Prostate gland (tissue), 2 donors: ENCODE data around the gene PRKG1. TPM values are rescaled to one million over a fixed set of nuclear protein-coding genes. Genes with fewer than 3 reads are reported as not detected.

Experiments
- DNase-seq: peaks from one replicate; pipeline ENCODE4 v3.0.0-alpha.2; 2019; ENCODE audit warnings: low spot score
- H3K27ac ChIP-seq, 2 donors: fragments of 200-600 bp; sonication (generic); 2 replicates each; pipeline ENCODE4 v1.5.1; 2017 to 2019
- H3K27me3 ChIP-seq: fragments of 200-600 bp; sonication (generic); replicated peaks from 2 replicates; pipeline ENCODE4 v1.5.1; 2019; ENCODE audit not compliant: insufficient read depth
- H3K36me3 ChIP-seq, 2 donors: fragments of 200-600 bp; sonication (generic); 1 replicate in 1 of 2; 2 replicates in 1 of 2; pipeline versions ENCODE4 v1.5.1 to v1.8.1; 2017 to 2019
- H3K4me1 ChIP-seq: fragments of 200-600 bp; sonication (generic); replicated peaks from 2 replicates; pipeline ENCODE4 v1.5.1; 2019
- H3K4me3 ChIP-seq, 2 donors: fragments of 200-600 bp; sonication (generic); 2 replicates each; pipeline ENCODE4 v1.5.1; 2017 to 2019
- H3K9me3 ChIP-seq: fragments of 200-600 bp; sonication (generic); 2 replicates; pipeline ENCODE4 v1.5.1; 2017
- POLR2A ChIP-seq: fragments of 450-650 bp; IDR thresholded peaks from one replicate; pipeline ENCODE4 v1.6.1; 2016; ENCODE audit warnings: antibody characterized with exemption, mild to moderate bottlenecking
- POLR2AphosphoS5 ChIP-seq: sonication (generic); formaldehyde crosslinking; IDR thresholded peaks from one replicate; pipeline ENCODE4 v1.6.1; 2017; ENCODE audit warnings: antibody characterized with exemption
- WGBS: methylation state at CpG from one replicate; pipeline ENCODE4 v1.1.5; 2018; 5-methylcytosine and 5-hydroxymethylcytosine counted together
- intact Hi-C: fragments of 100-400 bp; cut with DNase I; formaldehyde crosslinking; loops from one replicate; pipeline ENCODE4 v1.14.2; 2022
- total RNA-seq, 2 donors: library from RNA; depleted of rRNA; stranded (reverse); fragments of >200 nt; gene quantifications; one replicate each; pipeline ENCODE4 v1.1.0, GENCODE V29; 2016
- TF ChIP-seq, protein P1 (sequence below), 4 experiments: fragments of 200-600 bp in 2 of 4; fragments of 450-650 bp in 2 of 4; sonication (generic) in 2 of 4; IDR thresholded peaks; 1 replicate in 3 of 4; 2 replicates in 1 of 4; pipeline ENCODE4 v1.5.1; 2016 to 2019; ENCODE audit warnings: antibody characterized with exemption in 4 of 4, mild to moderate bottlenecking in 2 of 4, moderate library complexity in 2 of 4

Gene PRKG1
- total RNA-seq, 2 donors from 2014 or later: 2.7 to 9.0 TPM

DNA sequence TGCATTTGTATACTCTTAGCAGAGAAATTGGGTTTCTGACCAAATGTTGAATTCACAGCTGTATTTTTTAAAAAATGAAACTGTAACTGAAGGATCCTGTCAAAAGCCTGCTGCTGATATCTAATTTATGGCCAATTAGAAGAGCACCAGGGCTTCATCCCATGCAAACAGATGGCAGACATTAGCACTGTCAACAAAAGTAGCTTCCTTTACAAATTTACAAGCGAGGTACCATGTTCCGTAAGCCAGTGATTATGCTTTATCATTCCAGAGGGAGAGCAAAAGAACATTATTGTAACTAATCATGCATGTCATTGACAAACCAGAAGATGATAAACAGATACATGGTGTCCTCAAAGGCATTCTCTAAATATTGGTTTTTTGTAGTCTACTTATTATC, 1062.6 kb downstream of the PRKG1 start:
- DNase-seq: no peak
- Histone ChIP-seq H3K4me1 (no peaks in the 10 kb centered on the region), H3K36me3 (no peaks in the 10 kb centered on the region), H3K9me3 (no peaks in the 10 kb centered on the region), H3K27ac (no peak overlapping the region), H3K4me3 (no peak overlapping the region), H3K27me3 (no peaks in the 10 kb centered on the region)
- intact Hi-C loops: no loop called here
- TF ChIP-seq POLR2A (no peak), POLR2AphosphoS5 (no peak)
- TF ChIP-seq, protein P1, sequence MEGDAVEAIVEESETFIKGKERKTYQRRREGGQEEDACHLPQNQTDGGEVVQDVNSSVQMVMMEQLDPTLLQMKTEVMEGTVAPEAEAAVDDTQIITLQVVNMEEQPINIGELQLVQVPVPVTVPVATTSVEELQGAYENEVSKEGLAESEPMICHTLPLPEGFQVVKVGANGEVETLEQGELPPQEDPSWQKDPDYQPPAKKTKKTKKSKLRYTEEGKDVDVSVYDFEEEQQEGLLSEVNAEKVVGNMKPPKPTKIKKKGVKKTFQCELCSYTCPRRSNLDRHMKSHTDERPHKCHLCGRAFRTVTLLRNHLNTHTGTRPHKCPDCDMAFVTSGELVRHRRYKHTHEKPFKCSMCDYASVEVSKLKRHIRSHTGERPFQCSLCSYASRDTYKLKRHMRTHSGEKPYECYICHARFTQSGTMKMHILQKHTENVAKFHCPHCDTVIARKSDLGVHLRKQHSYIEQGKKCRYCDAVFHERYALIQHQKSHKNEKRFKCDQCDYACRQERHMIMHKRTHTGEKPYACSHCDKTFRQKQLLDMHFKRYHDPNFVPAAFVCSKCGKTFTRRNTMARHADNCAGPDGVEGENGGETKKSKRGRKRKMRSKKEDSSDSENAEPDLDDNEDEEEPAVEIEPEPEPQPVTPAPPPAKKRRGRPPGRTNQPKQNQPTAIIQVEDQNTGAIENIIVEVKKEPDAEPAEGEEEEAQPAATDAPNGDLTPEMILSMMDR (IDR thresholded peaks at IDR 0.05): no peak
- 76% methylated on average over 2 of the region's 2 CpGs for WGBS

DNA sequence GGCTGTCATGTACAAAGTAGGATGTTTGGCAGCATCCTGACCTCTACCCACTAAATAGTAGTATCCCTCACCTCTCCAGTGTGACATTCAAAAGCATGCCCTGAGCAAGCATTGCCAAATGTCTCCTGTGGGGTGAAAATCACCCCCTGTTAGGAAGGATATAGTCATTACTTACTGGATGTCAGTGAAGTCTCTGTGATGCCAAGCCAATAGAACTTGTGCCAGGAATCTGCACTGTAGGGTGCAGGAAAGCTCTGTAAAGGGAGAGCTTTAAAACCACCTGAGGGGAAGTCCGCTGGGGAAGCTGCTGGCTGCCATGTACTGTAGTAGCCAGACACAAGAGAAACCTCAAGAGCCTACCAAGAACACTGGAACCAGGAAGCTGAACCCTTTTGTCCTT, 1069.1 kb downstream of the PRKG1 start:
- DNase-seq: no peak
- H3K4me1 ChIP-seq: no peaks in the 10 kb centered on the region
- H3K4me3 ChIP-seq: no peak overlapping the region
- TF ChIP-seq, protein P1 (IDR thresholded peaks at IDR 0.05): no peak
- TF ChIP-seq POLR2A: no peak
- TF ChIP-seq POLR2AphosphoS5: no peak
- no peaks in the 10 kb centered on the region for H3K36me3 ChIP-seq
- no peaks in the 10 kb centered on the region for H3K9me3 ChIP-seq
- no peak overlapping the region for H3K27ac ChIP-seq
- intact Hi-C loops: no loop called here
- 45% methylated on average over 1 of the region's 1 CpG for WGBS
- H3K27me3 ChIP-seq: no peaks in the 10 kb centered on the region

DNA sequence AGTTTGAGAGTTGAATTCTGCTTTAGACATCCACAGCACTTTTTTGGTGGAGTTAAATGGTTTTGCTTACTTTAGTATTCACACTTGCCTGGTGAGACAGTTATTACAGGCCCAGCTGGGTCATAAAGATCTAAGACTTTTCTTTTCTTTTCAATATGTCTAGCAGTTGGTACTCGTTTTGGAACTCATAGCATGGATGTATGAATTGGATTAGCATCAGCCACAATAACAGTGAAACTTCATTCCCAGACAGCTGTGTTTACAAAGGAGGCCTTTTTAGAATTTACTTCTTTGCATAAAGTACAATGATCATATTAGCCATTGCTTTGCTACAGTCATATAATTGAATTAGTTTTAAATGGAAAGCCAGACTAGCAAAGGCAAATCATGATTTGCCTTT, 1071.3 kb downstream of the PRKG1 start:
- intact Hi-C loops: no loop called here
- TF ChIP-seq, protein P1 (IDR thresholded peaks at IDR 0.05): no peak
- TF ChIP-seq POLR2AphosphoS5: no peak
- no peak for TF ChIP-seq POLR2A

DNA sequence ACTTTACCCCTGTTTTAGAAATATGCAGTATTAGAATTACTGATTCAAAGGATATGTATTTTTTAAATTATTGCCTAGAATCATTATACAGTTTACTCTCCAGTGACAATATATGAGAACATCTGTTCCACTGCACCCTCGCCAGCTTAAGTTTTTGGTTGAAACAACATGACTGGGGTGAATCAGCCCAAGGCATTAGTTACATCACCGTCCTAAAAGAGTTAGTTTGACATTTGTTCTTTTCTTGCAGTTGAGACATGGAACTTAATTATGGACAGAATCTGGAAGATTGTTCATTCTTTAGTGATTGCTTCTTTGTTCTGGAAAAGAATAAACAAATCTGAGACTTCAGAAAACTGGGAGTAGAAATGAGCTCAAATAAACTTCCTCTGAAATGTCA, 1072.5 kb downstream of the PRKG1 start:
- no peak for DNase-seq
- 49% methylated on average over 2 of the region's 2 CpGs for WGBS
- Histone ChIP-seq H3K4me1 (no peaks in the 10 kb centered on the region), H3K27ac (no peak overlapping the region), H3K36me3 (no peaks in the 10 kb centered on the region), H3K9me3 (no peaks in the 10 kb centered on the region), H3K4me3 (no peak overlapping the region), H3K27me3 (no peaks in the 10 kb centered on the region)
- intact Hi-C loops: no loop called here
- TF ChIP-seq, protein P1 (IDR thresholded peaks at IDR 0.05): no peak
- TF ChIP-seq POLR2A: no peak
- TF ChIP-seq POLR2AphosphoS5: no peak

More for the DNA sequence above, 1071.3 kb downstream of the PRKG1 start:
- Histone ChIP-seq H3K27me3 (no peaks in the 10 kb centered on the region), H3K27ac (no peak overlapping the region), H3K36me3 (no peaks in the 10 kb centered on the region), H3K9me3 (no peaks in the 10 kb centered on the region), H3K4me1 (no peaks in the 10 kb centered on the region), H3K4me3 (no peak overlapping the region)
- WGBS: 21% methylated on average over 1 of the region's 1 CpG
- no peak for DNase-seq

DNA sequence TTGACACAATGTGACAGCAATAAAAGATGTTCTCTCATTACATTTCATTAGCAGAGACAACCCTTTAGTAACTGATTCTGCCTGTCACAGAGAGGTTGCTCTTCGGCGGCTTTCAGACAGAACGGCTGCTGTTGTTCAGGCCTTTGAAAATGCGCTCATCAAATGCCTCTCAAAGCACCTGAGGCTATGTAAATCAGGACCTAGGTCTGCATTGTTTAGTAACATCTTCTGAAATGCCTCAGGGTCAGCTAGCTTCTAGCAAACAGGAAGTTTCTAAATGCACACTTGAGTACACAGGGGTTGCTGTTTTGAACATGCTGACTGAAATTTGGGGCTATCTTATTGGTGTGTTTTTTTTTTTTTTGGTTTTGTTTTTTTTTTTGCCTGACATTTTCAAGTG, 1096.5 kb downstream of the PRKG1 start:
- 65% methylated on average over 4 of the region's 4 CpGs for WGBS
- H3K27ac ChIP-seq: no peak overlapping the region
- intact Hi-C loops: no loop called here

More for the DNA sequence above, 1096.5 kb downstream of the PRKG1 start:
- Histone ChIP-seq H3K27me3 (no peaks in the 10 kb centered on the region), H3K36me3 (no peaks in the 10 kb centered on the region), H3K4me1 (no peaks in the 10 kb centered on the region), H3K4me3 (no peak overlapping the region), H3K9me3 (no peaks in the 10 kb centered on the region)
- no peak for DNase-seq
- no peak for TF ChIP-seq POLR2A
